ENCODE results near the gene TRPT1.

The TRPT1 gene

DNA sequence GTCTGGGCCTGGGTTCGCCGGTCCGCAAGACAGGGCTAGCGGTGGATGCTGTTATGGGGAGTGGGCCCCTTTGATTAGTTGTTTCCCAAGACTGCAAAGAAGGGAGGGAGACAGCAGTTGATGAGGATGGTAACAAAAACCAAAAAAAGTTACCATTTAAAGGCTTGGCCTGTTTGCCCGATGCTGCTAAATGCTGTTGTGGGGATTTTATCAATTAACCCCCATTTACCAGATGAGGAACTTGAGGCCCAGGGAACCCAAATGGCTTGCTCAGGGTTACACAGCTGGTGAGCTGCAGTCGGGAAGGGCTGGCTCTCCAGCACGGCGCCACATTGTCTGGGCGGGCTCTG lies 3.4 kb downstream of the TRPT1 start:
- Histone ChIP-seq H3K4me1 (ENCODE audit: insufficient read depth, low read length) (peaks cover 9% of the 10 kb centered on the region), H3K27me3 (ENCODE audit: insufficient read depth, low read length) (no peaks in the 10 kb centered on the region), H3K9me3 (ENCODE audit: insufficient read depth, low read depth, low read length) (no peaks in the 10 kb centered on the region), H3K4me3 (ENCODE audit: low read length) (no peak overlapping the region), H3K9ac (ENCODE audit: low read depth, low read length) (no peak overlapping the region), H3K36me3 (ENCODE audit: insufficient read depth, low read depth, low read length) (peaks cover 5% of the 10 kb centered on the region), H3K27ac (ENCODE audit: low read length) (no peak overlapping the region)

GRCh38 chr11:64220798-64221197 lies 5.2 kb downstream of the TRPT1 start:
- Histone ChIP-seq H3K4me1 (ENCODE audit: insufficient read depth, low read length) (no peaks in the 10 kb centered on the region), H3K9ac (ENCODE audit: low read depth, low read length) (no peak overlapping the region), H3K27me3 (ENCODE audit: insufficient read depth, low read length) (no peaks in the 10 kb centered on the region), H3K27ac (ENCODE audit: low read length) (no peak overlapping the region), H3K36me3 (ENCODE audit: insufficient read depth, low read depth, low read length) (peaks cover 5% of the 10 kb centered on the region), H3K9me3 (ENCODE audit: insufficient read depth, low read depth, low read length) (no peaks in the 10 kb centered on the region), H3K4me3 (ENCODE audit: low read length) (no peak overlapping the region)

- Histone ChIP-seq H3K9ac (ENCODE audit: low read depth, low read length) (no peak overlapping the region), H3K27me3 (ENCODE audit: insufficient read depth, low read length) (no peaks in the 10 kb centered on the region), H3K36me3 (ENCODE audit: insufficient read depth, low read depth, low read length) (peaks cover 5% of the 10 kb centered on the region), H3K9me3 (ENCODE audit: insufficient read depth, low read depth, low read length) (no peaks in the 10 kb centered on the region), H3K4me1 (ENCODE audit: insufficient read depth, low read length) (no peaks in the 10 kb centered on the region), H3K27ac (ENCODE audit: low read length) (no peak overlapping the region), H3K4me3 (ENCODE audit: low read length) (no peak overlapping the region)
Observed at GRCh38 chr11:64220271-64220670, 5.7 kb downstream of the TRPT1 start.

DNA sequence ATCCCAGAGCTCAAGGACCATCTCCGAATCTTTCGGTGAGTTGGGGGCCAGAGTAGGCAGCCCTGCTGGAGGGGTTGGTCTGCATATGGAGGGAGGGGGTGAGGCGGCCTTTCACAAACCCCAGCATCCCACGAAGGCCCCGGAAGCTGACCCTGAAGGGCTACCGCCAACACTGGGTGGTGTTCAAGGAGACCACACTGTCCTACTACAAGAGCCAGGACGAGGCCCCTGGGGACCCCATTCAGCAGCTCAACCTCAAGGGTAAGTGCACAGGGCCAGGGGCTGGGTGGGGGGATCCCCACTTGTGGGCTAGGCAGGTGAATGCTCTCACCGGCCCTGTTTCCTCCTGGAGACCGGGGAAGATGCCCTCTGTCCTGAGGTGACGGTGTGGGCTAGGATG lies 6.2 kb downstream of the TRPT1 start:
- H3K36me3 ChIP-seq (ENCODE audit: insufficient read depth, low read depth, low read length): peaks cover 5% of the 10 kb centered on the region
- no peaks in the 10 kb centered on the region for H3K27me3 ChIP-seq (ENCODE audit: insufficient read depth, low read length)
- no peaks in the 10 kb centered on the region for H3K4me1 ChIP-seq (ENCODE audit: insufficient read depth, low read length)
- no peak overlapping the region for H3K4me3 ChIP-seq (ENCODE audit: low read length)
- H3K9me3 ChIP-seq (ENCODE audit: insufficient read depth, low read depth, low read length): no peaks in the 10 kb centered on the region
- H3K9ac ChIP-seq (ENCODE audit: low read depth, low read length): no peak overlapping the region
- no peak overlapping the region for H3K27ac ChIP-seq (ENCODE audit: low read length)

GRCh38 chr11:64219354-64219684 lies 6.7 kb downstream of the TRPT1 start:
- peaks cover 5% of the 10 kb centered on the region for H3K36me3 ChIP-seq (ENCODE audit: insufficient read depth, low read depth, low read length)
- no peaks in the 10 kb centered on the region for H3K9me3 ChIP-seq (ENCODE audit: insufficient read depth, low read depth, low read length)
- no peak overlapping the region for H3K27ac ChIP-seq (ENCODE audit: low read length)
- no peaks in the 10 kb centered on the region for H3K27me3 ChIP-seq (ENCODE audit: insufficient read depth, low read length)
- H3K4me1 ChIP-seq (ENCODE audit: insufficient read depth, low read length): no peaks in the 10 kb centered on the region
- H3K4me3 ChIP-seq (ENCODE audit: low read length): no peak overlapping the region
- H3K9ac ChIP-seq (ENCODE audit: low read depth, low read length): no peak overlapping the region

- no peaks in the 10 kb centered on the region for H3K9me3 ChIP-seq (ENCODE audit: insufficient read depth, low read depth, low read length)
- peaks cover 5% of the 10 kb centered on the region for H3K36me3 ChIP-seq (ENCODE audit: insufficient read depth, low read depth, low read length)
- H3K4me3 ChIP-seq (ENCODE audit: low read length): no peak overlapping the region
- no peaks in the 10 kb centered on the region for H3K4me1 ChIP-seq (ENCODE audit: insufficient read depth, low read length)
- no peak overlapping the region for H3K27ac ChIP-seq (ENCODE audit: low read length)
- no peaks in the 10 kb centered on the region for H3K27me3 ChIP-seq (ENCODE audit: insufficient read depth, low read length)
- no peak overlapping the region for H3K9ac ChIP-seq (ENCODE audit: low read depth, low read length)
Observed at GRCh38 chr11:64218628-64219353, 7.2 kb downstream of the TRPT1 start.

DNA sequence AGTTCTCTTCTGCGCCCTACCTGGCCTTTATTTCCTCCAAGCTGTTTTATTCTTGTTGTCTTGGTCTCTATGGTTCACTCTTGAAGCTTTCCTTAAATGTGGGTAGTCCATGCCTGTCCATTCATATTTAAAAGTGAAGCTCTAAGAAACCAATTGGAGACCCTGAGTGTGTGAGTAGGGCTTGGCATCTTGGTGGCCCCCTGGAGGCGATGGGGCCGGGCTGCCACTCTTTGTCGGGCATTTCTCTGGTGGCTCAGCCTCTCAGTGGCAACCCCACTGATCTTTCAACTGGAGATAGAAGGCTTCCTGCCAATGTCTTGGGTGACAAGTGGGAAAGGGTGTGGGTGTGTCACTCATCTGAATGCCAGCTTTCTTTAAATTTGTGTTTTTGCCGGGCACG lies 9.1 kb downstream of the TRPT1 start:
- no peak overlapping the region for H3K27ac ChIP-seq (ENCODE audit: low read length)
- H3K4me1 ChIP-seq (ENCODE audit: insufficient read depth, low read length): no peaks in the 10 kb centered on the region
- no peak overlapping the region for H3K4me3 ChIP-seq (ENCODE audit: low read length)
- no peaks in the 10 kb centered on the region for H3K9me3 ChIP-seq (ENCODE audit: insufficient read depth, low read depth, low read length)
- no peaks in the 10 kb centered on the region for H3K27me3 ChIP-seq (ENCODE audit: insufficient read depth, low read length)
- no peak overlapping the region for H3K9ac ChIP-seq (ENCODE audit: low read depth, low read length)
- peaks cover 11% of the 10 kb centered on the region for H3K36me3 ChIP-seq (ENCODE audit: insufficient read depth, low read depth, low read length)

DNA sequence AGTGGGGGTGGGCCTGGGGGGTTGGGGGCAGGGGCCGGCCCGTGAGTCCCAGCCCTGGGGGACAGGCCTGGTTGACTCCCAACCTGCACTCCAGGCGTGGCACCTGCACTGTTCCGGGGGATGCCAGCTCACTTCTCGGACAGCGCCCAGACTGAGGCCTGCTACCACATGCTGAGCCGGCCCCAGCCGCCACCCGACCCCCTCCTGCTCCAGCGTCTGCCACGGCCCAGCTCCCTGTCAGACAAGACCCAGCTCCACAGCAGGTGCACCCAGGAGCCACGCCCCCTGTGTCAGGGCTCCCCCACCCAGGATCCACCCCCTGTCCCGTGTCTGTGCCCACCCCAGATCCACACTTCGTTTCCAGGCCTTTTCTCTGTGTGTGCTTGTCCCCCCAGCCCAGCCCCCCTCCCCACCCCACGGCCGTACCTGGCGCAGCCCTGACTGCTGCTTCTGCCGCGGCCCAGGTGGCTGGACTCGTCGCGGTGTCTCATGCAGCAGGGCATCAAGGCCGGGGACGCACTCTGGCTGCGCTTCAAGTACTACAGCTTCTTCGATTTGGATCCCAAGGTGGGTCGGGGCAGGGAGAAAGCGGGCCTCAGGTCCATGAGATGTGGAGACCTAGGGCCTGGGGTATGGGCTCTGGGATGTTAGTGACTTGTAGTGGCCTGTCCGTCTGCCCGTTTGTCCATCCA lies 14.7 kb downstream of the TRPT1 start:
- H3K4me3 ChIP-seq (ENCODE audit: low read length): no peak overlapping the region
- H3K9ac ChIP-seq (ENCODE audit: low read depth, low read length): no peak overlapping the region
- H3K27me3 ChIP-seq (ENCODE audit: insufficient read depth, low read length): no peaks in the 10 kb centered on the region
- no peaks in the 10 kb centered on the region for H3K9me3 ChIP-seq (ENCODE audit: insufficient read depth, low read depth, low read length)
- no peak overlapping the region for H3K27ac ChIP-seq (ENCODE audit: low read length)
- H3K4me1 ChIP-seq (ENCODE audit: insufficient read depth, low read length): no peaks in the 10 kb centered on the region
- H3K36me3 ChIP-seq (ENCODE audit: insufficient read depth, low read depth, low read length): peaks cover 18% of the 10 kb centered on the region

DNA sequence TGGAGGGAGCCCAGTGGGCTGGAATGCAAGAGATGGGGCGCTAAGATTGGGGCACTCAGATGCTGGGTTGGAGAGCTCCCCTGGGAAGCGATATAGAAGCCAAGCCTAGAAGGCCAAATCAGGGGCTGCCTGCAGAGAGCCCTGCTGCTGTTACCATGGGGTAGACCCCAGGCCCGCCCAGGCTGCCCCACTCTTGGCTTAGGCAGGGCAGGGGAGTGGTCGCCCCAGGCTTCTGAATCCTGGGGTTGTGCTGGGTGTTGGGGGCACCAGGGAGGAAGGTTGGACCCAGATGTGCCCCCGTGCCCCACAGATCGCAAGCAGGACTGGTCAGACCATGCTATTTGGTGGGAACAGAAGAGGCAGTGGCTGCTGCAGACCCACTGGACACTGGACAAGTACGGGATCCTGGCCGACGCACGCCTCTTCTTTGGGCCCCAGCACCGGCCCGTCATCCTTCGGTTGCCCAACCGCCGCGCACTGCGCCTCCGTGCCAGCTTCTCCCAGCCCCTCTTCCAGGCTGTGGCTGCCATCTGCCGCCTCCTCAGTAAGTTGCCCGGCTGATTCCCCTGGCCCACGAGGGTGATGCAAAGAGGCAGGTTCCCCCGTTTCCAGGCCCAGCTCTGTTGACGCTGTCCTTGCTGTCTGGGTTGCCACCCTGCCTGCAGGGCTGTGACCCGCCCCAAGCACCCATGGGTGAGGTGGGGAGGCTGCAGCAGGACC lies 15.5 kb downstream of the TRPT1 start:
- H3K27me3 ChIP-seq (ENCODE audit: insufficient read depth, low read length): no peaks in the 10 kb centered on the region
- H3K9me3 ChIP-seq (ENCODE audit: insufficient read depth, low read depth, low read length): no peaks in the 10 kb centered on the region
- H3K27ac ChIP-seq (ENCODE audit: low read length): no peak overlapping the region
- H3K36me3 ChIP-seq (ENCODE audit: insufficient read depth, low read depth, low read length): peaks cover 27% of the 10 kb centered on the region
- no peak overlapping the region for H3K4me3 ChIP-seq (ENCODE audit: low read length)
- no peak overlapping the region for H3K9ac ChIP-seq (ENCODE audit: low read depth, low read length)
- no peaks in the 10 kb centered on the region for H3K4me1 ChIP-seq (ENCODE audit: insufficient read depth, low read length)

DNA sequence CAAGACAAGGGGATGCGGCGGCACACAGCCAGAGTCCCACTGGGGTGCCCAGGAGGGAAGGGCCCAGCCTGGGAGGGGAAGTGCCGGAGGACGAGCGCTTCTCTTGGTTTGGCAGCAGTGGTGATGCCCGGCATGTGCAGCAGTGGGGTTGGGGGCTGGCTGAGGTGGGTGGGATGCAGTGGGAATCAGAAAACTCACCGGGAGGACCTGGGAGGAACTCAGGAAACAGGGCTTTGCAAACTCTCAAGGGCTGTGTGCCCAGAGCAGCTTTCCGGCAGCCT lies 16.5 kb downstream of the TRPT1 start:
- Histone ChIP-seq H3K27me3 (ENCODE audit: insufficient read depth, low read length) (no peaks in the 10 kb centered on the region), H3K36me3 (ENCODE audit: insufficient read depth, low read depth, low read length) (peaks cover 35% of the 10 kb centered on the region), H3K4me3 (ENCODE audit: low read length) (no peak overlapping the region), H3K9me3 (ENCODE audit: insufficient read depth, low read depth, low read length) (no peaks in the 10 kb centered on the region), H3K9ac (ENCODE audit: low read depth, low read length) (no peak overlapping the region), H3K27ac (ENCODE audit: low read length) (no peak overlapping the region), H3K4me1 (ENCODE audit: insufficient read depth, low read length) (no peaks in the 10 kb centered on the region)

DNA sequence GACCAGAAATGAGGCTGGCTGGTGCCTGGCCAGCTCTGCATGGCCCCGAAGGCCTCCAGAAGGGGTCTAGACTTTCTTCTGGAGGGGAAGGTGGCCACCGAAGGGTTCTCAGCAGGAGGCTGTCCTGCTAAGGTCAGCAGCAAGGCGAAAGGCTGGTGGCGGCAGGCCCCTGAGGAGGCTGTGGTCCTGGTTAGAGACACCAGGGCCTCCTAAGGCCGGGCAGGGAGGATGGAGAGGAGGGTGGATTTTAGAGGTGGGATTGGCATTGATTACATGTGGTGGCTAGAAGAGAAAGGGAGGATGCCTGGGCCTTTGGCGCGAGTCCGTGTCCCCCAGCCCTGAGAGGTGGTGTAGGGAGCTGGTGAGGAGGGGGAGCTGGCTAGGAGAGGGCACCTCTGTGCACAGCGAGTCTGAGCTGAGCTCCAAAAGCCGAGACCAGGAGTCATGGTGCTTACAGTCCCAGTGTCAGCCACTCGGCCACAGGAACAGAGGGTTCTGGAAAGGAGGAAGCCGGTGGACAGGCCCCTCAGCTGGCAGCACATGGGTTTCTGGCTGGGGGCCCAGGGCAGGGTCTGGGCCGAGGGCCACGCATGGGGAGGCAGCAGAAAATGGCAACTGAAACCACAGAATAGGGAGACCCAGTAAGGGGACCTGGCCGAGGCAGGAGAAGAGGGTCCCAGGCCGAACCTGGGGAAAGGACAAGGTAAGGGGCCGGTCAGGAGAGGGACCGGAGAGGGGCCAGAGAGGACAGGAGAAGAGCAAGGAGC lies 17.0 kb downstream of the TRPT1 start:
- H3K36me3 ChIP-seq (ENCODE audit: insufficient read depth, low read depth, low read length): peaks cover 40% of the 10 kb centered on the region

More for the DNA sequence above, 17.0 kb downstream of the TRPT1 start:
- Histone ChIP-seq H3K27me3 (ENCODE audit: insufficient read depth, low read length) (no peaks in the 10 kb centered on the region), H3K9ac (ENCODE audit: low read depth, low read length) (no peak overlapping the region), H3K27ac (ENCODE audit: low read length) (no peak overlapping the region), H3K4me1 (ENCODE audit: insufficient read depth, low read length) (no peaks in the 10 kb centered on the region), H3K9me3 (ENCODE audit: insufficient read depth, low read depth, low read length) (no peaks in the 10 kb centered on the region), H3K4me3 (ENCODE audit: low read length) (no peak overlapping the region)

Data from iPS-20b (cell line).